HG03439 (cell line): ENCODE data around the gene DENND1A.

ENCODE experiments used
- ATAC-seq: cut with Tn5 transposase; IDR thresholded peaks from one replicate; pipeline ENCODE4 v1.9.1; 2021; ENCODE audit warnings: mild to moderate bottlenecking, moderate library complexity; ENCODE audit not compliant: unreplicated experiment

Gene DENND1A

DNA sequence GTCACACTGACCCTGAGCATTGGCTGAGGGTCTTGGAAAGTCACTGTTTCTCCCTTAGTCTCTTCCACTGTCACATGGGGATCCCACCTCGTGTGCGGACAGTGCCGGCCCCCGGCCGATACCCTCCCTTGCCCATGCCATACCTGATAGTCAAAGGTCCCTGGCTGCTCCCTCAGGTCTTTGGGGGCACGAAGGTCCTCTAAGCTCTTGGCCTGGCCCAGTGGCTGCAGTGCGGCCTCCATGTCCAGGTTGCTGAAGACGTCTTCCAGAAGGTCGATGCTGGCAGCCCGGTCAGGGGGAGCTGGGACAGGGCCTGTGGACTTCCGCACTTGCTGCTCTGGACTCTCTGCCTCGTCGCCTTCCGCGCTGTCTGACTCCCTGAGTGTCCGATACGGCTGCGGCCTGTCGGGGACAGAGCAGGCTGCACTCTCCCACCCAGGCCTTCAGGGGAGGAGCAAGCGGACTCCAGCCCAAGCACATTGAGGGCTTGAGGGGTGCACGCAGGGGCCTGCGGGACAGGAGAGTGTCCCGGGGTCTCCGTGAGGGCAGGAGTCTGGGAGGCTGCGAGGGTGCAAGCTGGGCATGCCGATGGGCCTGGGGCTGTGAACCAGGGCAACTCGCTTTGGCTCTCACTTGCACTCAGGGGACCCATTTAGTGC, 546.3 kb downstream of the DENND1A start:
- no peak for ATAC-seq

DNA sequence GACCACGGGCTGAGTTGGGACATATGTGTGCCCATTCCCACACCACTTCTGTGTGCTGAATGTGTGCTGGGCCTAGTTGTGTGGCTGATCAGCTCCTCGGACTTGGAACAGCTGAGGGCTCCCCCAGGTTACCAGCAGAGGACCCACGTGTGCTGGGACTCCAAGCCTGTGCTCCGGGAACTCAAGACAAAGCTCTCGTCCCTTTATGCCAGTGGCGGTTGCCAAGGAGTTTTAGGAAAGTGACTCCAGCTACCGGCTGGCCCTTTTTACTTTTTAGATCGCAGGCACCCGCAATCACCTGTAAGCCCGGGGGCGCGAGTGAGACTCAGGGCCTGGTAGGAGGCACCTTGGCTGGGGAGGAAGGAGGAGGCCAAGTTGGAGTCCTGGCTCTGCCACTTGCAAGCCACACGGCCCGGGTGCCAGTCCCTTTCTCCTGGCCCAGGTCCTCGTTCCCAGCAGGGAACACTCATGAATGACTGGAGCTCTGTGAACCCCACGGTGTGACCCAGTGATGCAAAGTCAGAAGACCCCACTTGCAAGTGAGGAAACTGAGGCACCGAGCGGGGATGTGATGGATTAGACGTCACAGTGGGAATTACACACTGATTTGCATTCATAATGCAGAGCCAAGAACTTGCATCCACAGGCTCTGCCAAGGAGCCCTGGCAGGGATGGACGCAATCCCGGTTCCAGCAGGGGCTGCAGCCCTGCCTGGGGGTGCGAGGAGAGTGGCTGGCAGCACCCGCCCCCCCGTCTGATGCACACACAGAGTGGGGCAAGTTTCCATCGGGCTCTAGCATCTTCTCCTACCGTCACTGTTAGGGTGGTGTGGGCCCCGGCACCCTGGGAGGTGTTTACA, 547.0 kb downstream of the DENND1A start:
- no peak for ATAC-seq

DNA sequence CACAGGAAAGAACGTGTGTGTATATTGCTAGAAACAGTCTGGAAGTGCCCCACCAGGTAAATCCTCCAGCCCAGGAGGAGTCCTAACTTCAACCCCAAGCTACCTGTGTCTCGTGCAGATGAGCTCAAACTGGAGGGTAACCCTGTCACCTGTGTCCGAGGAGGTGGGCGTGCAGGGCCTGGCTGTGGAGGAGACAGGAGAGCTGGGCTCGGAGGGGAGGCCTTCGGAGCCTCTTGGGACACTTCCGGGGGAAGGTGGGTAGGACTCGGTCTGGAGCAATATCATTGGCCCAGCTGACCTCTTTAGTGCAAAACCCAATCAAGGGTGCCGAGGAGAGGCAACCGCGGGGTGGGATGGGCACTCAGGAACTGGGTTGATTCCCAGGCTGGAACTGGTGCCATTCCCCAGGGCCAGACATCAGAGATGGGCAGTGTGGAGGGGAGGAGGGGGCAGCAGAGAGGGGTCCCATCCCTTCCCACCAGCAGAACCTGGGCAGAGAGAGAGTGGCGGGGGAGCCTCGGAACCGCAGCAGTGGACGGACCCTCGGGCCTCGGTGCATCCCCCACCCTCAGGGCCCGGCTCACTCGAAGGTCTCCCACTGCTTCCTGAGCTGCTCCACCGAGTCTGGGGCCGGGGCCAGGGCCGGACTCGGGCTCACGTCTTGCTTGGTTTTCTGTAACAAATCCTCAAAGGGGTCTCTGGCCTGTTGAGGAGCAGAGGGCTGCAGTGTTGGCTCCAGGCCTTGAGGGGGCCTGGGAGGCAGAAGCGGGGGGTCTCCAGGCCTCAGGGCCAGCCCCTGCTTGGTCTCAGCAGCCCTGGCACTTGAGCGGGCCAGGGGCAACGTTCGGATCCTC, 548.8 kb downstream of the DENND1A start:
- no peak for ATAC-seq

DNA sequence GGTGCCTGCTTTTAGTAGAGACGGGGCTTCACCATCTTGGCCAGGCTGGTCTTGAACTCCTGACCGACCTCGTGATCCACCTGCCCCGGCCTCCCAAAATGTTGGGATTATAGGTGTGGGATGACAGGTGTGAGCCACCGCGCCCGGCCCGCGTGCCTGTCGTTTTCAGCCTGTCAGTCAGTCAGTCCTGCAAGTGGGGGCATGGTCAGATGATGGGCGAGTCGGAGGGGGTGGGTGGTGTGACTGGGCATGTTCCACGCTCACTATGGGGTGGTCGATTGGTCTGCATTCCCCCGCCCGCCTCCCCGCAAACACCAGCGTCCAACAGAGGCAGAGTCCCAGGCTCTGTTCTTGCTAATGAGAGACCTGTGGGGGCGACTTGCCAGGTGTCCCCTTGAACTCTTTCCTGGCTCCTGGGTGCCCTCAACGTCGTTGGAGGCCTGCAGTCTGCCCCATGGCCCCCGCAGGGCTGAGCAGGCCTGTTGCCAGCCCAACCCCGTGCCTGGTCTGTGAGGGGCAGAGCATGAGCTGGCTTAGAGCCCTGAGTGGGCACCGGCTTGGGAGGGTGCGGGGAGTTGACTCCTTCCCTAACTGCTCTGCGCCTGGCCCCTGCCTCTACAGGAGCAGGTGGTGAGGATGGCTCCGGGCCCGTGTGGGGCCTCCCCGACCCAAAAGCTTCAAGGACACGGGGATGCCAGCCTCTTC, 550.8 kb downstream of the DENND1A start:
- no peak for ATAC-seq

GRCh38 chr9:123378025-123378424, 551.9 kb downstream of the DENND1A start:
- ATAC-seq = no peak

GRCh38 chr9:123377211-123377971, 552.5 kb downstream of the DENND1A start:
- ATAC-seq = no peak

GRCh38 chr9:123376218-123377071, 553.5 kb downstream of the DENND1A start:
- ATAC-seq = no peak

- no peak for ATAC-seq
Observed at GRCh38 chr9:123375469-123376132, 554.3 kb downstream of the DENND1A start.

GRCh38 chr9:123373946-123374345, 556.0 kb downstream of the DENND1A start:
- ATAC-seq = no peak

GRCh38 chr9:123373447-123373923, 556.4 kb downstream of the DENND1A start:
- no peak for ATAC-seq

- ATAC-seq = no peak
Observed at GRCh38 chr9:123372766-123373446, 557.0 kb downstream of the DENND1A start.

GRCh38 chr9:123371805-123372590, 557.9 kb downstream of the DENND1A start:
- ATAC-seq = no peak

- ATAC-seq = no peak
Observed at GRCh38 chr9:123371228-123371584, 558.7 kb downstream of the DENND1A start.

GRCh38 chr9:123370526-123371227, 559.2 kb downstream of the DENND1A start:
- no peak for ATAC-seq

DNA sequence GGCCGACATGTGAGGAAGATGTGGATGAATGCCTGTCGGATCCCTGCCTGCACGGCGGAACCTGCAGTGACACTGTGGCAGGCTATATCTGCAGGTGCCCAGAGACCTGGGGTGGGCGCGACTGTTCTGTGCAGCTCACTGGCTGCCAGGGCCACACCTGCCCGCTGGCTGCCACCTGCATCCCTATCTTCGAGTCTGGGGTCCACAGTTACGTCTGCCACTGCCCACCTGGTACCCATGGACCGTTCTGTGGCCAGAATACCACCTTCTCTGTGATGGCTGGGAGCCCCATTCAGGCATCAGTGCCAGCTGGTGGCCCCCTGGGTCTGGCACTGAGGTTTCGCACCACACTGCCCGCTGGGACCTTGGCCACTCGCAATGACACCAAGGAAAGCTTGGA, 559.8 kb downstream of the DENND1A start:
- no peak for ATAC-seq

DNA sequence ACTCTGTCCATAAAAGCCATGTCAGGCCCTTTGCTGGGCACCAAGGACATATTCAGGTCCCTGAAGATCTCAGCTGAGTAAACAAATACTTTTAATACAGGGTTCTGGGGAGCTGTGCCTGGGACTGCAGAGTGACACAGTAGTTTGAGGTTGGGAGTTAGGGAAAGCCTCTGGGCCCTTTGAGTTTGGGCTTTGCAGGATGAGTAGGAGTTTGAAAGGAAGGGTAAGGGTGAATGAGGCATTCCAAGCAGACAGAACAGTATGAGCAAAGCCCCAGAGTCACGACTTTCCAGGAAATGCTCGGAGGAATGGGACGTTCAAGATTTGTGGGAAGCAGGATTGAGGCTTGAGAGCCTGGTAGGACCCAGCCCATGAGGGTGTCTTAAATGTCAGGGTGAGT, 560.6 kb downstream of the DENND1A start:
- ATAC-seq = no peak
